SK-N-SH treated with all-trans-retinoic acid at 6 μM for 48 hours (cell line): ENCODE measurements around the gene CCNL2.

ENCODE experiments used
- ATAC-seq: fragments of 200-7000 bp; cut with Tn5 transposase; 3 replicates; pipeline ENCODE4 v1.9.1; 2020; ENCODE audit warnings: mild to moderate bottlenecking, moderate library complexity
- ISL1 ChIP-seq: fragments of 250-450 bp; sonication (Bioruptor Pico); IDR thresholded peaks from 2 replicates; pipeline ENCODE4 v2.1.2; 2022; ENCODE audit warnings: mild to moderate bottlenecking, moderate library complexity
- OSR1 ChIP-seq: fragments of 250-450 bp; sonication (Bioruptor Pico); IDR thresholded peaks from 2 replicates; pipeline ENCODE4 v1.8.0; 2022; ENCODE audit warnings: moderate library complexity, mild to moderate bottlenecking, inconsistent platforms
- SNAI2 ChIP-seq: fragments of 250-450 bp; sonication (Bioruptor Pico); IDR thresholded peaks from 2 replicates; pipeline ENCODE4 v1.5.0; 2020; ENCODE audit warnings: mild to moderate bottlenecking, moderate library complexity
- TSHZ2 ChIP-seq: fragments of 250-450 bp; sonication (Bioruptor Pico); IDR thresholded peaks from 2 replicates; pipeline ENCODE4 v1.5.0; 2020; ENCODE audit warnings: mild to moderate bottlenecking, moderate library complexity
- ZFP30 ChIP-seq: fragments of 450-650 bp; formaldehyde crosslinking; IDR thresholded peaks from 2 replicates; pipeline ENCODE4 v1.5.0; 2022; ENCODE audit warnings: mild to moderate bottlenecking, moderate library complexity
- ZNF70 ChIP-seq: fragments of 450-650 bp; formaldehyde crosslinking; IDR thresholded peaks from 2 replicates; pipeline ENCODE4 v1.5.0; 2020; ENCODE audit warnings: mild to moderate bottlenecking, moderate library complexity

Gene CCNL2

GRCh38 chr1:1336446-1336845 lies 62.7 kb downstream of the CCNL2 start (continued):
- TF ChIP-seq TSHZ2 (CRISPR knock-in tag): no peak
- TF ChIP-seq OSR1 (CRISPR knock-in tag): no peak
- TF ChIP-seq SNAI2 (CRISPR knock-in tag): no peak
- TF ChIP-seq, all 23 proteins: peak for 0

- no peak for TF ChIP-seq TSHZ2 (CRISPR knock-in tag)
- no peak for TF ChIP-seq ISL1
- TF ChIP-seq ZFP30: no peak
- no peak for TF ChIP-seq ZNF70 (CRISPR knock-in tag)
- ATAC-seq: no peak
Measured at GRCh38 chr1:1335792-1336248, 63.3 kb downstream of the CCNL2 start.
